Nephron progenitor cell (in vitro differentiated cells): ENCODE results near the gene ZW10.

Experiments
- DNase-seq: peaks from one replicate; pipeline ENCODE4 v3.0.0; 2021
- H3K27ac Mint-ChIP-seq: 2 replicates; pipeline ENCODE4 v1.8.0; 2021; ENCODE audit warnings: mild to moderate bottlenecking, moderate library complexity, mixed read lengths
- H3K27me3 Mint-ChIP-seq: 2 replicates; pipeline ENCODE4 v1.8.0; 2021; ENCODE audit warnings: mild to moderate bottlenecking, low read depth, mixed read lengths; ENCODE audit not compliant: poor library complexity
- H3K36me3 Mint-ChIP-seq: 2 replicates; pipeline ENCODE4 v1.8.0; 2021; ENCODE audit warnings: low read depth, mixed read lengths
- H3K4me1 Mint-ChIP-seq: 2 replicates; pipeline ENCODE4 v1.8.0; 2021; ENCODE audit warnings: mixed read lengths
- H3K4me3 Mint-ChIP-seq: 2 replicates; pipeline ENCODE4 v1.8.0; 2021; ENCODE audit warnings: mild to moderate bottlenecking, moderate library complexity, mixed read lengths
- H3K9me3 Mint-ChIP-seq: 2 replicates; pipeline ENCODE4 v1.8.0; 2021; ENCODE audit warnings: mild to moderate bottlenecking, moderate library complexity, mixed read lengths
- TF ChIP-seq, protein P1 (sequence below): fragments of 200-600 bp; sonication (generic); IDR thresholded peaks from 2 replicates; pipeline ENCODE4 v1.5.0; 2021; ENCODE audit warnings: antibody characterized with exemption

Gene ZW10

GRCh38 chr11:113698515-113698914 lies 75.0 kb downstream of the ZW10 start:
- TF ChIP-seq, protein P1, sequence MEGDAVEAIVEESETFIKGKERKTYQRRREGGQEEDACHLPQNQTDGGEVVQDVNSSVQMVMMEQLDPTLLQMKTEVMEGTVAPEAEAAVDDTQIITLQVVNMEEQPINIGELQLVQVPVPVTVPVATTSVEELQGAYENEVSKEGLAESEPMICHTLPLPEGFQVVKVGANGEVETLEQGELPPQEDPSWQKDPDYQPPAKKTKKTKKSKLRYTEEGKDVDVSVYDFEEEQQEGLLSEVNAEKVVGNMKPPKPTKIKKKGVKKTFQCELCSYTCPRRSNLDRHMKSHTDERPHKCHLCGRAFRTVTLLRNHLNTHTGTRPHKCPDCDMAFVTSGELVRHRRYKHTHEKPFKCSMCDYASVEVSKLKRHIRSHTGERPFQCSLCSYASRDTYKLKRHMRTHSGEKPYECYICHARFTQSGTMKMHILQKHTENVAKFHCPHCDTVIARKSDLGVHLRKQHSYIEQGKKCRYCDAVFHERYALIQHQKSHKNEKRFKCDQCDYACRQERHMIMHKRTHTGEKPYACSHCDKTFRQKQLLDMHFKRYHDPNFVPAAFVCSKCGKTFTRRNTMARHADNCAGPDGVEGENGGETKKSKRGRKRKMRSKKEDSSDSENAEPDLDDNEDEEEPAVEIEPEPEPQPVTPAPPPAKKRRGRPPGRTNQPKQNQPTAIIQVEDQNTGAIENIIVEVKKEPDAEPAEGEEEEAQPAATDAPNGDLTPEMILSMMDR: no peak
- H3K9me3 Mint-ChIP-seq: peaks cover 7% of the 10 kb centered on the region
- no peak overlapping the region for H3K27ac Mint-ChIP-seq
- no peak for DNase-seq
- no peak overlapping the region for H3K4me3 Mint-ChIP-seq
- no peaks in the 10 kb centered on the region for H3K27me3 Mint-ChIP-seq
- peaks cover 16% of the 10 kb centered on the region for H3K4me1 Mint-ChIP-seq
- peaks cover 13% of the 10 kb centered on the region for H3K36me3 Mint-ChIP-seq

DNA sequence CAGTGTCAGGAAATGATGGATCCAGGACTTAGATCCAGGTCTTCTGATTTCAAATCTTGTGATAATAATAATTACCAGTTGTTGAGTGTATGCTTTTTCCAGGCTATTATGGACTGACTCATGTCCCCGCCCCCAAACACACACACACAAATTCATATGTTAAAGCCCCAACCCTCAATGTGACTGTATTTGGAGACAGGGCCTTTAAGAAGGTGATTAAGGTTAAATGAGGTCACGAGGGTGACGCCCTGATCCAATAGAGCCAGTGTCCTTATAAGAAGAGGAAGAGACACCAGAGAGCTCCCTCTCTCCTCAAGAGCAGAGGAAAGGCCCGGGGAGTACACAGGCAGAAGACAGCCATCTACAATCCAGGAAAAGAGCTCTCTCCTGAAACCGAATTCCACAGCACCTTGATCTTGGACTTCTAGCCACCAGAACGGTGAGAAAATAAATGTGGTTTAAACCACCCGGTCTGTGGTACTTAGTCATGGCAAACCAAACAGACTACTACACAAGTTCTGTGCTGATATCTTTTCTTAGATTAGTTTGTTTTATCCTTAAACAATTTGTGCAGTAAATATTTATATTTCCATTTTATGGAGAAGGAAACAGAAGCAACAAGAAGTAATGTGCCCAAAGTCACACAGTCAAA lies 75.6 kb downstream of the ZW10 start:
- Mint-ChIP-seq H3K27me3 (no peaks in the 10 kb centered on the region), H3K9me3 (peaks cover 7% of the 10 kb centered on the region), H3K4me1 (peaks cover 16% of the 10 kb centered on the region), H3K27ac (no peak overlapping the region), H3K36me3 (peaks cover 13% of the 10 kb centered on the region), H3K4me3 (no peak overlapping the region)
- TF ChIP-seq, protein P1: no peak
- no peak for DNase-seq

DNA sequence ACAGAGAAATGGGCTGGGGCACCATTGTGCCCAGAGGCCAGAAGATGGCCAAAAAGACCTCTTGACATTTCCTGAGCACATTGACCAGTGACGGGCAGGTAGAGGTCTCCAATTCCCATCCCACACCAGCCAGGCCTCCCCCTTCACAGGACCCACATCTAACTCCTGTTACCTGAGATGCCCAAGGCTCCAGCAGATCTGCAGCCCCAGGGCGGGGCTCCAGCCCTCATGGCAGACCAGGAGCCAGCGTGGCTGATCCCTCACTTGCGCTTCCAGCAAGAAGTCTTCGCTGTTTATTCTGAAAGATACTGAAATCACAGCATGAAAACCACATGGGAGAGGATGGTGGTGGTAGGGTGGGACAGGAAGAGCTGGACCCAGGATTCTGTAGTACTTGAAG lies 76.4 kb downstream of the ZW10 start:
- H3K27ac Mint-ChIP-seq: no peak overlapping the region
- H3K9me3 Mint-ChIP-seq: peaks cover 5% of the 10 kb centered on the region
- DNase-seq: no peak
- H3K27me3 Mint-ChIP-seq: no peaks in the 10 kb centered on the region
- peaks cover 10% of the 10 kb centered on the region for H3K36me3 Mint-ChIP-seq
- H3K4me1 Mint-ChIP-seq: peaks cover 16% of the 10 kb centered on the region
- no peak overlapping the region for H3K4me3 Mint-ChIP-seq
- TF ChIP-seq, protein P1: no peak

DNA sequence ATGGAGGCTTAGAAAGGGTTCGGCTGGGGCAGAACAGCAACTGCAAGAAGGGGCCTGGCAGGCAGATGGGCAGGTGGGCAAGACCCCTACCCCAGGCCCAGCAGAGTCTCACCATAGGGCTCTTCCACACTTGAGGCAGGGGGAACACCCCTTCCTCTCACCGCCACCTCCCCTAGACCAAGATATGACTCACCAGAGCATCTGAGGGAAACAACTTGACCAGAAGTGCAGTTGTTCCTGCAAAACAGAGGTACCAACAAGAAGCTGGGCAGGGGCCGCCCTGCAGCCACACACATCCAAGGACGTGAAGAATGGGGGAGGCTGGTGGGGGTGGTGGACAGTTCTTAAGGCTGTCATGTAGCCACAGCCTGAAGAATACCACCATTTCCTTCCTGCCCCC lies 78.3 kb downstream of the ZW10 start:
- Mint-ChIP-seq H3K36me3 (peaks cover 8% of the 10 kb centered on the region), H3K27ac (no peak overlapping the region), H3K27me3 (no peaks in the 10 kb centered on the region), H3K9me3 (no peaks in the 10 kb centered on the region), H3K4me3 (no peak overlapping the region), H3K4me1 (peaks cover 16% of the 10 kb centered on the region)
- TF ChIP-seq, protein P1: no peak
- DNase-seq: no peak

DNA sequence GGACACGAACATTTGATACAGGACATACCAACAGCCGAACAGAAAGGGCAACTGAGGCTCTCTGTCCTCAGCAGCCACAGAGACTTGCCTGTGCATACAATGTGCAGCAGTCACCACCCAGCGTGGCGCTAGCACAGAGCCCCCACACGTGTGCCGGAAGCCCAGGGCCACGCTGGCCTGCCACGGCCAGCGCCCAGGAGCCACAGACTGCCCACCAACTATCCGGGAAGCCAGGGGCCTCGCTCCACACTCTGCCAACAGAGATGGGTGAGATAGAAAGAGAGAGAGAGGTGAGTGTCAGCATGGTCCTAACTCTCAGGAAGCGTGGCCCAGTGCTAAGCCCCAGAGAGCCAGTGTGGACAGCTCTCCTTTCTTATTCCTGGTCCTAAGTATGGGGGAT lies 79.1 kb downstream of the ZW10 start:
- H3K9me3 Mint-ChIP-seq: no peaks in the 10 kb centered on the region
- TF ChIP-seq, protein P1: no peak
- peak overlapping the region; percentile 78 for H3K27ac Mint-ChIP-seq

DNA sequence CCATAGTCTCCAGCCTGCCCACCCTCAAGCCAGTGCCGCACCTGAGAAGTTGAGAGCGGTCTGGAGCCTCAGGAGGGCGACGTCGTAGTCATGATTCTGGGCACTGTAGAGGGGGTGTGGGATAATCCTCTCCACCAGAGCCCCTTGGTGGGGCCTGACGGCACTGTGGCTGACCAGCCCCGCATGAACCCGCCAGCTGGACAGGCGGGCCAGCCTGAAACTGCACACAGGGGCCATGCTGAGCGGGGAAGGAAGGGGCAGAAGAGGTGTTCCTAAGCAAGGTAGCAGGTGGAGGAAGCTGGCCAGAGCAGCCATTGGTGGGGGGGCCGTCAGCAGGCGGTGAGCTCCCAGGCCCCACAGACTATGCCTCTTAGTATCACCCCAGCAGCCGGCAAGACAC lies 80.5 kb downstream of the ZW10 start:
- Mint-ChIP-seq H3K9me3 (no peaks in the 10 kb centered on the region), H3K4me3 (no peak overlapping the region), H3K27me3 (peaks cover 3% of the 10 kb centered on the region), H3K36me3 (peaks cover 8% of the 10 kb centered on the region), H3K27ac (no peak overlapping the region), H3K4me1 (peaks cover 9% of the 10 kb centered on the region)
- TF ChIP-seq, protein P1: no peak
- DNase-seq: no peak

More for the DNA sequence above, 79.1 kb downstream of the ZW10 start:
- Mint-ChIP-seq H3K27me3 (peaks cover 3% of the 10 kb centered on the region), H3K4me3 (no peak overlapping the region), H3K36me3 (peaks cover 8% of the 10 kb centered on the region), H3K4me1 (peaks cover 15% of the 10 kb centered on the region)
- no peak for DNase-seq
